Hematopoietic multipotent progenitor cell treated with erythropoietin and hydrocortisone succinate and interleukin-3 and kit ligand, for 17 days (in vitro differentiated cells): ENCODE data around the gene POLD3.
"Not testable (repeated sequence)": the region's sequence is repeated elsewhere in the genome, so short reads cannot be mapped to it uniquely, and the experiment has no call there.

ENCODE experiments used
- DNase-seq: peaks from one replicate; pipeline ENCODE4 v3.0.0-alpha.2; 2015; ENCODE audit warnings: low spot score

Gene POLD3

GRCh38 chr11:74581954-74582547, 10.3 kb upstream of the POLD3 start:
- no peak for DNase-seq

- no peak for DNase-seq
Measured at GRCh38 chr11:74583024-74583624, 9.3 kb upstream of the POLD3 start.

- not testable (repeated sequence) for DNase-seq
Measured at GRCh38 chr11:74590492-74590891, 1.9 kb upstream of the POLD3 start.

GRCh38 chr11:74592063-74592440, 330 bp upstream of the POLD3 start:
- DNase-seq = no peak

GRCh38 chr11:74593463-74593862, 1.1 kb downstream of the POLD3 start:
- DNase-seq = no peak

- no peak for DNase-seq
Measured at GRCh38 chr11:74602637-74603556, 10.5 kb downstream of the POLD3 start.

- no peak for DNase-seq
Measured at GRCh38 chr11:74603845-74604244, 11.5 kb downstream of the POLD3 start.

GRCh38 chr11:74604311-74604710, 11.9 kb downstream of the POLD3 start:
- no peak for DNase-seq

GRCh38 chr11:74605403-74605802, 13.0 kb downstream of the POLD3 start:
- DNase-seq = no peak

- no peak for DNase-seq
Measured at GRCh38 chr11:74608431-74608830, 16.0 kb downstream of the POLD3 start.

GRCh38 chr11:74611369-74611861, 19.0 kb downstream of the POLD3 start:
- DNase-seq = peak; percentile 49

- no peak for DNase-seq
Measured at GRCh38 chr11:74612877-74613276, 20.5 kb downstream of the POLD3 start.

- no peak for DNase-seq
Measured at GRCh38 chr11:74615311-74615710, 22.9 kb downstream of the POLD3 start.

GRCh38 chr11:74615988-74616387, 23.6 kb downstream of the POLD3 start:
- no peak for DNase-seq

GRCh38 chr11:74620531-74620930, 28.1 kb downstream of the POLD3 start:
- no peak for DNase-seq

- no peak for DNase-seq
Measured at GRCh38 chr11:74626130-74626529, 33.7 kb downstream of the POLD3 start.

GRCh38 chr11:74626604-74627003, 34.2 kb downstream of the POLD3 start:
- no peak for DNase-seq

- no peak for DNase-seq
Measured at GRCh38 chr11:74627381-74627780, 35.0 kb downstream of the POLD3 start.

- no peak for DNase-seq
Measured at GRCh38 chr11:74630043-74630442, 37.7 kb downstream of the POLD3 start.

GRCh38 chr11:74633406-74634393, 41.3 kb downstream of the POLD3 start:
- no peak for DNase-seq

GRCh38 chr11:74634537-74634936, 42.2 kb downstream of the POLD3 start:
- DNase-seq = peak; percentile 68
